ENCODE measurements around the gene SEMA6A.

SEMA6A gene

DNA sequence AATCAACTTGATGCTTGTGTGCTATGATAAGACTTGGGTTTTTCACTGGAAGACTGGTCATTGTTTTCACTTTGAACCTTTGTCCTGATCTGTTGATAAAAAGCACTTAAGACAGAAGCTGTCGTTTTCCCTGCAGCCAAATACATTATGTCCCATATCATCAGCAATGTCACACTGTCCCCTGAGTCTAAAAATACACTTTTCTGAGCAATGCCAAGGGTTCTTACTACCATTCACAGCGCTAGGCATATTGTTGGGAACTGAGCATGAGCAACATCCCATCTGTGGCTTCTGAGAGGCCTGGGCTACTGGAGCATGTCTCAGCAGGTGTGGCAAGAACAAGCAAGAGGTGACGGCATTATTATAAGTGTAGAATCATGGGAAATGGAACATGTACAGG is 81.8 kb downstream of the SEMA6A start:
- no peak for DNase-seq (ENCODE audit: low spot score)

DNA sequence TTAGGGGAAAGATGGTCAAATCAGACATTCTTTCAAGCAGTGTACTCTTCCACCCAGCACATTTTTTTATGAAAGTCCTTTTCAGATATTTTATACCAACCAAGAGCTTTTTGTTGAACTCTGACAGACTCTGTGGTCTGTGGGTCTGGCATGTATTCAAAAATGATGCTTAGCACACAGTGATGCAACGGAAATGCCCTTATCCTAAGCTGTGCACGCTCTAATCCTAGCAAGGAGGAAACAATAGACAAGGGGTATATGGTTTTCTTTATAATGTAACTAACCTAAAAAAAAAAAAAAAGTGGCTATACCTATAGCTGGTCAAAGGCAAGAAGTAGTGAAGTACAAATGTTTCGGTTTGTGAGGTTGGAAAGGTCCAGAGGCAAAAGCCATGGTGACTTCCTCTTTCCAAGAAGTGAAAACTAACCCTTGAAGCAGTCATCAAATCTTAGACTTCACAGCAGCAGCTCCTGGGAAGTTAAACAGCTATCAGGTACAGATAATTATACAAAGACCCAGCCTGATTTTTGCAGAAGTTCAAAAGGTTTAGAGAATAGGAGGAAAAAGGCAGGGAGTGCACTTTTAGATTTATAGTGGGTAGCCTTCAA is 82.5 kb downstream of the SEMA6A start:
- DNase-seq (ENCODE audit: low spot score) = peak; percentile 80

DNA sequence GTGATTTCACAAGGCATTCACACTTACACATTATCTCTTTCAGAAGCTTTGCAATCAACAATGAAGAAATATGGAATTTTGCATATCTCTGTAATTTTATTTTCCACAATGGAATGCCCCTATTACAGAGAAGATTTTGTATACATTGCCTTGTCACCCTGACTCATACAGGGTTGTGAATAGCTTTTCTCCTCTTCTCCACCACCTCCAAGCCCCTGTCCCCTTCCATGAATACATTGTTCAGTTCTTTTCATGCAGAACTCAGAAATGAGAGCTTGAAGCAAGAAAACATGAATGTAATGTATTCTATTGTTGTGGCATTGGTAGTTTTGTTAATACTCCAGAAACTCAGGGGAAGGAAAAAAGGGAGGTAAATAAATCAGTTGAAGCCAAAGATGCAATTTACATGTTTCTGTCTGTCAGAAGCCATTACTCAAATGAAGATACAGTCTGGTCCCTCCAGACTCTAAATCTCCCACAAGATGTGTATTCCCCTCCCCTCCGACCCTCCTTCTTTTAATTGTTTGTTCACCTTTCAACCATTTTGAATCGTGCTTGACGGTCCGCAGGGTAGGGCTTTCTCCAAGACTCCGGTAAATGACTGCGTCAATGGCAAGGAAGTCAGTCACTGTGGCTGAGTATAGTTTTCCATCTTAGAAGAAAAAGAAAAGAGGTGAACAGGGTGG is 86.1 kb downstream of the SEMA6A start:
- no peak for DNase-seq (ENCODE audit: low spot score)

DNA sequence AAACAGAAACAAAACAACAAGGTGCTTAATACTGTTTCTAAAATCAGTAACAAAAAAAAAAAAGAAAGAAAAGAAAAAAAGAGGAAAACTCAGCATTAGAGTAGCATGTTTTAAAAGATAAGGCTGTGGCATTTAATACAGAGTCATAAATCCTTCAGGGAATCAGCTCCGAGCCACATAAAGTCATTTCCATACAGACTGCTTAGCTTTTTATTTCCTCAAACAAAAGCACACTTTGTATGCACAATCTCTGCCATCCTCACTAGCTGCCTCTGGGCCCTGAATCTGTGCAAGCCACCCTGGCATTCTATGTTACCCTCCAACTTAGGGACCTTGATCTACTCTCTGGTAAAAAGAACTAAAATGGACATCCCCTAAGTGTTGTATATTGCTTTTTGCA is 87.6 kb downstream of the SEMA6A start:
- peak; percentile 92 for DNase-seq (ENCODE audit: low spot score)

DNA sequence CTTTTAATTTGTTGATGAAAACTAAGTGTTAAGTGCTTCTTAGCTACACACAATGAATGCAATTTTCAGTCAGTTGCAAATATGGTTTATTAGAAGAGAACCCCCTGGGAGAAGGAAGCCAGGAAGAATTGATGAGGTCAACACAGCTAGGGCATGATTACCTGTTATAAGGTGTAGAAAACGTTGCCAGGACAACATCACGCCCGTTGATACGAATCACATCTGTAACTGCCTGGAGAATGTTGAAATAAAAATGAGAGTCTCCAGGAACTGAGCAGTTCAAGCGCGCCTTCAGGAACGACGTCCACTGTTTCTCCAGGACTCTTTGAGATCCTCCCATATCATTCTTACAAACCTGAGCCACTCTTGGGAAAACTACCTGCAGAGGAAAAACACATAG is 88.0 kb downstream of the SEMA6A start:
- no peak for DNase-seq (ENCODE audit: low spot score)

DNA sequence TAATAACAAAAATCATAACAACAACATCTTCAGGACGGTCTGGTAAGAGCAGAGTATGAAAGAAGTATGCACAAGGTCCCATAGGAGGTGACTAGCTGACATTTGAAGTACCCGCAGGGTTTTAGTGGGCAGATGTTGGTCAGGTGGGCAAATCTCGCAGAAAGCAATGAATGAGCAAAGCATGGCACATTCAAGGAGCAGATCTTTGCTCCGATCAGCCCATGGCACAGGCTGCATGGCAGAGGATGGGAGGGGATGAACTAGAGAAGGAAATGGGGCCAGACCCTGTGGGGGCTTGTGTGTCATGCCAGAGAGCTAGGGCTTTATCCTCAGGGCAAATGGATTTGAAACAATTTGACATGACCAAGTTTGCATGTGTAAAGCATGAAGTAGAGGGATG is 90.0 kb downstream of the SEMA6A start:
- DNase-seq (ENCODE audit: low spot score) = no peak

DNA sequence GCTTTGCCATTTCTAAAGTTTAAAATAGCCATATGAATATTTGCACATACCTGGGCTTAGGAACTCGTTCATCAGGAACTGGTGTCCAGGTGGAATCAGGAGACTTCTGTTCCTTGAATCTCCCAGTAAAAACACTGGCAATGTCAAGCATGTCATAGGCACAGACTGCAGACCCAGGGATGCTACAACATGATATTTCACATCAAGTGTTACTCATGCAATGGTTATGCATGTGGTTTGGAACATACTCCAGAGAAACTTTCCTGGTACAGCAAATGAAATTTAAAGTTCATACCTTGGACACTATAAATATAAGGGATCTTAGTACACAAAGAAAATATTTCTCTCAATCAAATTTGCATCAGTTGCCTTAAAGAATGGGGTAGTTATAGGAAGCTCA is 92.2 kb downstream of the SEMA6A start:
- DNase-seq (ENCODE audit: low spot score) = no peak

DNA sequence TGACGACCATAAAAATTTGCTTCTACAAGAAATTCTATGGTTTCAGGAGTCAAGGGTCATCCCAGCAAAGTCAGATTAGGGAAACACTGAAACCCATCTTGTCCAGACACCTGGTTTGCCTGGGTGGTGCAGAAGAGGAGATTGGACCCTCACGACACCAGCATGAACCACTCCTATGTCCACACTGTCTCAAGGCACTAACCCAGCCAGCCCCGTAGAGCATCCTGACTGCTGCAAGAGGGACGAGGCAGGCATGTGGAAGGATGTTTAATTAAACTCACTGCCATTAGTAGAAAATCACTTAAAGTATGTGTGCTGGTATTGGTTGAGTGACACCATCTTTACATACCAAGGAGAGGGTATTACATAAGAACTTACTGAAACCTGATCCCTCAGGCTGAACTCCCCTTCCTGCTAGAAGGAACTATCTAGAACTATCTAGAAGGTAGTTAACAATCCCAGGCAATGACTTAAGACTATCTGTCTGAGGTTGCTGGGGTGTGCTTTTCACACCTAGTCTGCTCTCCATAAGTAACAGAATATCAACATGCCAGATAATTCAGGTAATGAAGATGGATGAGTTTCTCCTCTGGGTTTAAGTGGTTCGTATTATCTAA is 93.6 kb downstream of the SEMA6A start:
- no peak for DNase-seq (ENCODE audit: low spot score)

DNA sequence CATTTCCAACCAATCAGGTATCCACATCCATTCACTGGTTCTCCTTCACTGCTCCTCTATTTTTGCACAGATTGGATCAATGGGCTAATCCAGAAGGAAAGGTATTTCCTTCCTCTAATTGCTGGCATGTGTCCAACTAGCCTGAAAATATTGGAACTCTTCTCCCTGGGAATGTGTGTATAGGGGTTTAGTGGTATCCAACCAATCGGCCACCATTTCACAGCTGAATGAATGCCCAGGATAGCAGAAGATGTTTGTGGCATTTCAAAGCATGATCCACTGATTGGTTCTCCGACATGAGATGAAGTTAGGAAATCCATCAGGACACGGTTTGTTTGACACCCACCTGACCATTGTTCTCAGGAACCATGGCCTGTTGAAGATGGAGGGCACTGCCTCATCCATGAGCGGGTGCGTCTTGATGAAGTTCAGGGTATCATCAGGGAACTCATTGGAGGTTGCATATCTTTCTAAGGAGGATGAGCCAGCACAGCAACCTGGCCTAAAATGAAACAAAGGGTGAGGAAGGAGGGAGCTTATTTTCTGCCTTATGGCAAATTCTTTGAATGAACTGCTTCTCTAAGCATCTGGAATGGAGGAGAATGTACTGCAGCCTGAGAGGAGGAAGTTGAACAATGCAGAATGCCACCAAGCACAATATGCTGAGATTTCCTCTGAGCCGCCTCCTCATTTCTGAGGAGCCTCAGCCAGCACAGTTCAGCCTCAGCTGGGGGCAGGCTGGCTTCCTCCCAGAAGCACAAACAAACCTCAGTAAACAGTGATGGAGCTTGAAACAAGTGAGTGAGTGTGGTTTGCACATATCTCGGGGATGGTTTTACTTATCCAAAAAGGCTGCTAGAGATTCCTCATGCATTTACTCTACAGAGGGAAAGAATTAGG is 94.6 kb downstream of the SEMA6A start:
- DNase-seq (ENCODE audit: low spot score) = no peak

DNA sequence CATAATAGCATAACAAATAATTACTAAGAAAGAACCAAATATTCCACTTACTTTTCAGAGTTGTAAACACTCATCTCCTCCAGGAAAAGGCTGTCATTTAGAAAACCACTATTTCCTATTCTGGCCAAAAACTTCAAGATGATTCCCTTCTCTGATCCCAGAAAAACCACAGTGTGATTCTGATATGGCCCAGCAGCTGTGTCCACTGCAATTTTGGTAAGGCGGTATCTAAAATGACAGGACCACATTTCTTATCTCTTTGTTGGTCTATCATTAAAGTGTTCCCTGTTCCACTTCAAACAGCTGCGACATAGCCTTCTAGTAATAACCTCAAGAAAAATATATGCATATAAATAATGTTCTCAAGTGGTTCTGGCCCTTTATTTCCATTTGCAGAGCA is 96.1 kb downstream of the SEMA6A start:
- no peak for DNase-seq (ENCODE audit: low spot score)

DNA sequence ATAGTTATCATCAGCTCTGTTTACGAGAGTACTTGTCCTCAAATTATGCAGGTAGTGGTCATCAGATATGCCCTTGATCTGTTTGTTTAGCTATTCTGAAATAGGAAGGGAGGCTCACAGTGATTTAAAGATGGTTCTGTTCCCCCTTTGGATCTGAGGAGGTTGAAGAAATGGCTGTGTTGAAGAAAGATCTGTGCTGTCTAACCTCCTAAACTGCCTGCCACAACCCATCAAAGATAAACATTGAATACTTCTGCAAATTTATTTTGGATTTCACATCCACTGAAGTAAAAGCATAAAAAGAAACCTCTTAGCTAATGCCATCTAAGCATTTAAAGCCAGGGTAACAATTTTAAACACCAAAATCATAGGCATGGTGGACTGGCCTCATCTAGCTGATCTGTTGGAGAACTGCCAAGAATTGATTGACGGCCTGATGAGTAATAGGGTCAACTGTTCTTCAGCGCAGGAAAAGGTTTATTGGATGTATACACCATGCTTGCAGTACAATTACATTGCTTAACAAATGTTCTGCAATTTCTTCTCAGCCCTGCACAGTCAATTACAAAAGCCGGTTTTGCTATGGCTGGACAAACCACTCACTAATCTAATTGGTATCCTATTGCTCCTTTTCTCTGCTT is 97.6 kb downstream of the SEMA6A start:
- no peak for DNase-seq (ENCODE audit: low spot score)

DNA sequence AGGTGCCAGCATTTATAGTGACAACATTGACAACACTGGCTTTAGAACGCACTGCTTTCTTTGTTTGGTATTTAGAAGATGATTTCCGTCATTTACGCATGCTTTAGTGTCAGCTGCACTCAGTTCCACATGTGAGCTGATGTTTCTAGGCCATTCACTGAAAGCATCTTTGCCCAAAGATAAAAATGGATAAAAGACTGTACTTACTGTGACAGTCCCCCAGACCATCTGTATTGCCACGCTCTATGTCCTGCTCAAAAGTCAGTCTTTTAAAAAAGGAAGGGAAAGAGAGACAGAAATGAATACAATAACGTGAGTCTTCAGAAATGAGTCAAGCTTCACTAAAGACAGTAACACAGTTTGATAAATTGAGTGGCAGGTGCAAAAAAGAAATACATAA is 99.3 kb downstream of the SEMA6A start:
- DNase-seq (ENCODE audit: low spot score) = no peak

DNA sequence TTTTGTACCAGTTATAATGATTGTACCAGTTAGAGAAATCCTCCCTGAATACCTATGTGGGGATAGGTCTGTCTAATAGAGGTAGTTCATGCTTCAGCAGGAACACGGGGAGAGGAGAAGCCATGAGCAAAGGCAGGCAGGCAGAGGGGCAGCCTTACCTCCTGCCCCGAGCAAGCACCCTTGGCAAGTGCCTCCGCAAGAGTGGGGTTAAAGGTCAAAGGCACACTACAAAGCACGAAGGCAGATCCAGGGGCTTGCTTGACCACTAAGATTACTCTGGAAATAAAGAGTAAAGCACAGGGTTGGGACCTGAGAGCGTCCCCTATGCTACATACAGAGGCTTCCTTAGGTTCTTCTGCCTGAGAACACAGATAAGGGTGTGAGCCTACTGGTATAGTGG is 100.9 kb downstream of the SEMA6A start:
- no peak for DNase-seq (ENCODE audit: low spot score)

DNA sequence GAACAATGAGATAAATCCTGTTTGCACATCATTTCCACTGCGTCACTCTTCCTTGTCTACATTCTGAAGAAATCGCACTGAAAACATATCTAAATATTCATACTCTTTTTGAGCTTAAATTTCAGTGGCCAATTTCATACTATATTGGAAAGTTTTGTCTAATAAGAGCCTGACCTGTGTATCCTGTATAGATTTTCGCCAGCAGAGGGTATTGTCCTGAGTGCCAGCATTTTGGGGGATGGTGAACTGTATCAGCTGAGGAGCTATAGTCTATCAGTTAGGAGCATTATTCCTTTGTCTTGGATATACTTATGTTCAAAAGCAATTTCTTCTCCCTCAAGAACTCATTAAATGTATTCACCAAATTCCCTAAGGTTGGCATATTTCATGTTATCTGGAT is 102.3 kb downstream of the SEMA6A start:
- DNase-seq (ENCODE audit: low spot score) = peak; percentile 15

DNA sequence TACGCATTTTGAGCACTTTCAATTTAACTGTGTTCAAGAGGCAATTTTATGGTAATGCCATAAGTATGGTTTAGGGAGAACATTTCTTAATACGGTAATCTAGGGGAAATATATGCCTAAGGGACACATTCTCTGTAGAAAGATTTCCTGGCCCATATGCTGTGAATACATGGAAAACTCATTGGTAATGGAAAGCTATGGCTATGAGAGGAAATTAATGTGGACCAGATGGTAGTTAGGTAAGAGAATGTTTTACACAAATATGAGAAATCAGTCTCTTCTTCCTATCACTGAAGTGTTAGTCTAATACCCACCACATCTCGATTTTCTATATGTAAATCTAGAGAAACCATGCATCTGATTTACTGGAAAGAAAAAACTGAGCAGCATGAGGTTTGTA is 105.0 kb downstream of the SEMA6A start:
- peak; percentile 7 for DNase-seq (ENCODE audit: low spot score)

DNA sequence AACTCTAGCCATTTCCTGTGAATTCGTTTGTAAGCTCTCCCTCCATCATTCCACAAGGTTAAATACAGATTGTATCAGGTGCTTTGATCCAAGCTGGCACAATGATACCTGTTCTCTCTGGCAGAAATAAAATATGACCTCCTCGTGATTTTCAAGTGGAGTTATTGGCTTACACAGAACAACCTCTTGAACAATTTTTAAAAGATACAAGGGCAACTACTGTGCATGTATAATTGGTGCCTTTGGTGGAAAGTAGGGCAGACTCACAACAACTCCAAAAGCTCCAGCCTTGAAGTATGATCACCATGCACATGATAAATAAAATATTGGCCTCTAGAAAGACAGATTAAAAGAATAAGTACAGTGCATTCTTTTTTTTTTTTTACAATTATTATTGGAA is 106.0 kb downstream of the SEMA6A start:
- DNase-seq (ENCODE audit: low spot score) = no peak

DNA sequence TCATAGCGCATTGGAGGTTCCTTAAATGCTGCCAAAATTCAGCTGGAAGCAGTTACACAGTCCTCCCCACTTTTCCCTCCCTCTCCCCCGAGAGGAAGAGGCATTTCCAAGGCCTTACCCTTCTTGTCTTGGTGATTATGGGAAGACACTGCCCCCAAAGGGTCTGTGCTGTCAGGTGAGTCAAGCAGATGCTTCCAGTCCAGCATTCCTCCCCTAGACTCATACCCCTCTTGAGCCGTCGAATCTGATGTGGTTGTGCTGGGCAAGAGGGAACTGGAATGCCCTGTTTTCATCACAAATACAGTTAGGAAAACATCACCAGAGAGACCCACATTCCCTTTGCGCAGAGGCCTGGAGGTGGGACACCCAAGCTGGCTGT is 107.2 kb downstream of the SEMA6A start:
- DNase-seq (ENCODE audit: low spot score) = peak; percentile 9

DNA sequence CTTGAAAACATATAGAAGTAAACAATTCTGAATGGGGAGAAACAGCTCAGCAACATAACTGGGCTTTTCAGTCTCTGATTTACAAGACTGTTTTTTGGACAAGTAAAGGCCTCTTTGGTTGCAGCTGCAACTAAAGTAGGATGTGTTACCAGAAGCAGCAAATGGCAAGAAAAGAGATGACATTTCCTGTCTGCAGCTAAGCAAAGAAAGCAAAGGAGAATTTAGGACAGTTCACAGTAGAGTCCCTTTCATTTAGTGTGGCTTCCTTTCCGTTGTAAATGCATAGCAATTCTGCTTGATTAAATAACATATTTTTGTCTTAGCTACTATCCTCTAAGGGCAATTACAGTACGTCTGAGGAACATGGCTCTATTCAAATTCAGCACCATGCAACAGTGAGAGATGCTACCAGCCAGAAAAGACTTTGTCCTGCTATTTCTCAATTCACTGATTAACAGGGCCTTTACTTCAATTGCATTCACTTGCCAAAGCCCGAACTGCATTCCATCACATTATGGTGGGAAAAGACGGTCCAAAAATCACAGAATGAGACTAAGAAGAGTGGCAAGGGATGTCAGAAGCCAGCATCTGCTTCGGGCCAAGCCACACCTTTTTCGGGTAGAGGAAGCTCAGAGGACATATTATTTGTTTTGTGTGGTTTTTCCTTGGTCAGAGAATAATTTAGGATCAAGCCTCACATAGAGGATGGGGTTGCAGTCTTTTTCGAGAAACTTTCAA is 107.7 kb downstream of the SEMA6A start:
- DNase-seq (ENCODE audit: low spot score) = peak; percentile 53

DNA sequence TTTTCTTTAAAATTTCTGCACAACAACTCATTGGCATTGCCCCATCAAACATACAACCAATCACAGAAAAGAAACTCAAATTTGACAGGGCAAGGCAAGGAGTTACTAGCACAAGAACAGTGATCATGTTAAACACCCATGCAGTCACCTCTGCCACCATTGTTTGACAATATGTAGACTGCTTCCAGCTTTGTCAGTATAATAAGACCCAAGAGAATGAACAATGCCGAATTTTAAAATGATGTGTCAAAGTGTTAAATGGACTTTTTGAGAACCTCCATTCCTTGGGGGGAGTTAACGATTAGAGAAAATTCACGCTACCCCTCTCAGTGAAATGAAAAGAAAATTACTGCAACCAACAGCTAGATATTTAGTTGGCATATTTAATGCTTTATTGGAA is 109.2 kb downstream of the SEMA6A start:
- no peak for DNase-seq (ENCODE audit: low spot score)

DNA sequence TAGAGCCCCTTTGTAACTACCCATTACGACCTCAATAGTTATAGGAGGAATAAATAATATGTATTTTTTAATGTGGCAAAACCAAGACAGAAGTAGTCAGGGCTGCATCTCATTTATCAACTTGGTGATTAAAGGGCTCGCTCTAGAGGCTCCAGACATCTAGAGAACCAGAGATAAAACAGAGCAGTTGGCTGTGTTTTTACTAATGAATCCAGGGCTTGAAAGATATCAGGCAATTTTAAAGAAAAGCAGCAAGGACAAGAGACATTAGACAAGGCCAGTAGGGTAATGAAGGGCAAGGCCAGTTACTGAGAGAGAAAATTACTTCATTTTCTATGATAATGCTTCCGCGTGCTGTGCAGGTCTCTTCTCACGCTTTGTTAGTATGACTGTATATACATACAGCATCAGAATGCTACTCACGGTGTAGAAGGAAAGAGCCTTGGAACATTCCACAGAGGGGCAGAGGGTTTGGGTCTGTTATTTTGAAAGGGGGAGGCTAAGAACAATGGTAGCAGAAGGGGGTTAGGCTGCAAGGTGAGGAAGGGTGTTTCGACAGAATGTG is 110.4 kb downstream of the SEMA6A start:
- DNase-seq (ENCODE audit: low spot score) = no peak

DNA sequence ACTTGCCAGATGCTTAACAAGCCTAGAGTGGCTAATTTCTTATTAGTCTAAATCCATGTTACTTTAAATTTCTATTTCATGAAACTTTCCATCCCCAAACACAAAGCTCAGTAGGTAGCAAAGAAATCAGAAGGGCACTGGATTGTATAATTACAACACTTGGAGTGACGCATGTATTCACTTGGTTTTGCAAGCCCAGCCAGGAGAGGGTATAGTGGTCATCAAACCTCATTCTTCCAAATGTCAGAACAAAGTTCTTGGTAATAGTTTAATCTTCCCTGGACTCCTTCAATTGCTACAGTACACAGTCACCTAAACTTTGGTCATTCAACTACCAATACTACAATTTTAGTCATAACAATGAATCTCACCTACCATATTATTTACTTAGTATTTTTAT is 112.1 kb downstream of the SEMA6A start:
- DNase-seq (ENCODE audit: low spot score) = peak; percentile 2
